ENCODE results near the gene PRKG1. TPM values are rescaled to one million over a fixed set of nuclear protein-coding genes. Genes with fewer than 3 reads are reported as not detected.

The PRKG1 gene
- total RNA-seq, 1 donor from 2014 or later: 1.2 TPM

DNA sequence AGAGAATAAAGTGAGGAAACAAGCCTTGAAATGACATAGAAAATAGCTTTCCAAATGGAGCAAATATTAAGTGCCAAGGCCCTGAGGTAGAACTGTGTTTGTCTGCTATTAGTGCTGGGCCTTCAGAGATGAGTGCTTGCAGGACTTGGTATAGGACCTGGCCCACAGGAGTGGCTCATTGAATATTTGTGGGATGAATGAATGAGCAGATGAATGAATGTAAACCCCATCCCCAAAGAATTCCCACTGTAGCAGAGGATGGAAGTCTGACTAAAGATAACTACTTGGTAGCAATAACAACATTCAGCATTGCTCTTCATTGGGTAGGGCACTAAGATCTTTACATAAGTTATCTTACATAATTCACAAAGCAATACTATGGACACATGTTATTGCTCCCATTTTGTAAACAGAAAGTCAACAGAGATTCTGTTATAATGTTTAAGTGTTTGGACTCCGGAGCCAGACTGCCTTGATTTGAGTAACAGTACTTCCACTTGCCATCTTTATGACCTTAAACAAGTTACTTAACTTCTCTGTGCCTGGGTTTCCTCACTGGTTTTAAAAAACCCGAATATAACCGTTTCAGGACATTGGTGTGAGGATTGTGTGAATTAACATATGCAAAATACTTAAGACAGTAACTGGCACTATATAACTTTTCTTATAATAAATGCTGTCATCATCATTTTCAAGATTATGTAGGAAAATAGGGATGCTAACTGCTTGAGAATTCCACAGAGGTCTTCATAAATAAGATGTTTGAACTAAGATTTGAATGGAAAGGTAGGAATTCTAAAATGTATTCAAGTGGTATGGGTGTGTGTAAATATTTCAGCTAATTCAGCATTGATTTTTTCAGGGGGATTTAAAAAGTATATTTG, 141.9 kb downstream of the PRKG1 start:
- ATAC-seq: no peak
- no peak for DNase-seq (ENCODE audit: low spot score)

DNA sequence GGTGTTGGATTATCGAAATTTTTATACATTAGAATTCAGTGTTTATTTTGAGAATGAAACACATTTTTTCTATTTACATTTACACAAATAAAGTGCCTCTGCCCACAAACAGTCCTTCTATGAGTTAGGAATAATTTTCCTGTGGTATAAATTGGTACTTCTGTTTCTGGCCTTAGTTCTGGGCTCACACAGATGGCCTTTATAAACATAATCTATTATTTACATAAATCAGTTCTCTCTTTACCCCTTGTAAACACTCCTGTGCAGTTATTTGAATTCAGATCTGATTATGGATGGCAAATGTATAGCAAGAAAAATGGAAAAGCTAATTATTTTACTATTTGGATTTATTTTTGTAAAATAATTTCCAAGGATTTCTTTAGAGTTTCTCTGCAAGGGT, 143.2 kb downstream of the PRKG1 start:
- DNase-seq (ENCODE audit: low spot score) (no peak), ATAC-seq (no peak)

DNA sequence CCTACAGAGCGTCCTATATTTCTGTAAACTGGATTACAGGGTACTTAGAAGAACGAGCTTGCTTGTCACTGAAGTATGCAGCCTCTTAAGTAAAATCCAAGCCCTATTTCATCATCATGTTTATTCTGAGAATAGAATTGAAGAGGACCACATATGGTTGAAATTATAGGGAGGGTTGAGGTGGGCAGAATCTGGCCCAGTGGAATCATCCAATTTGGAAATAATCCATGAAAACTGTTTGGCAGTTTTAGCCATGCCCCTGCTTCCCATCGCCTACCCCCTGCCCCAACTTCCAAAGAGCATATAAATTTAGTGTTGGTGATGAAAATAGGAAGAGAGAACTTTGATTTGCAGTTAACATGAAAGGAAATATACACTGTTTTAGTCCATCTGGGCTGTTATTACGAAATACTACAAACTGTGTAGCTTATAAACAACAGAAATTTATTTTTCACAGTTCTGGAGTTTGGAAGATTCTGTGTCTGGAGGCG, 150.4 kb downstream of the PRKG1 start:
- DNase-seq (ENCODE audit: low spot score) (no peak), ATAC-seq (no peak)

DNA sequence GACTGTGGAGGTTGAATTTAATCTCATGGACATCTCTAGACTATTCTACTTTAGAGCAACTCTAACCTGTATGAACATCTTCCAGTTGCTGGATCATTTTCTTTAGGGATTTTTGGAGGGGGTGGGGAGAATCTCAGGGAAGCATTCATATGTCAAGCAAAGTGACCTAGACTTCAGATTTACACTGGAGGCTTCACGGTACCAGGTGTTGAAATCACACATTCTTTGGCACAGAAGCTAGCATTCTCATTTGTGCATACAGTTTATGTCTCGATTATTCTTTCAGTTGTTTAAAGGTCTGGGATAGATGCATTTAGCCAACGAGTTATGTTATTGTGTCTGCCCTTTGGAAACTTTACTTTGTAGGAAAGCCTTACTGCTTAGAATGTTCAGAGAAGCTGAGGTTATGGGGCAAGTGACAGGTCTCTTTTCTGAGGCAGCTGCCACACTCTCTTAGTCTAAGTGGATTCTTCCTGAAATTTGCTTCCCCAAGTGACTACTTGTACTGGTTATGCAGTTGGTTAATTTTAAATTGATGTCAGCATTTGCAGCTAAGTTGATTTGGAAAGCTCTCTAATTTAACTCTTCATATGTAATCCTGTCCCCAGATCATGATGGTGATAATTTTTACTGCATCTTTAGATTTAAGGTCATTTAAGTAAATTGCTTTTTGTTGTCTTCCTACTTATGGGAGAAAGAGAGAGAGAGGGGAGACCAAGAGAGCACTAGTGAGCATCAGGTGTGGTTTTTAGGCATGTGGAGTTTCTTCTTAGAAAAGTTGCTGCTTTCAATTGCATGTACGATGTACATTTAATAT, 153.8 kb downstream of the PRKG1 start:
- no peak for ATAC-seq
- no peak for DNase-seq (ENCODE audit: low spot score)

DNA sequence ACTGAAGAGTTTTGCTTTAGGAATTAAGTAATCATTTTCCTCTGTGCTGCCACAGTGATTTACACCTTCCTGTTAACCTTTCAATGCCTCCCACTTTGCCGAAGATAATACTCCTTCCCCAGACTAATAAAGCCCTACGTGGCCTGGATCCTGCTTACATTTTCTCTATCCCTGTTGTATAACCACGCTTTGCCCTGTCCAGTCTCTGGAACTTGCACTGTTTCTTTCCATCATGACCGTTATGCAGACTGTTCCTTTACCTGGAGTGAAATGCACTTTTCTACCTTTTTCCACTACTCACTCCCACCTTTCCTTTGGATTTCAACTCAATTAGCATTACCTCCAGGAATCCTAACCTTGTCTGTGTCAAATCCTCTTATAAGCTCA, 154.4 kb downstream of the PRKG1 start:
- ATAC-seq (no peak), DNase-seq (ENCODE audit: low spot score) (no peak)

- ATAC-seq (no peak), DNase-seq (ENCODE audit: low spot score) (no peak)
These were observed 156.7 kb downstream of the PRKG1 start for GRCh38 chr10:51230887-51231585.

DNA sequence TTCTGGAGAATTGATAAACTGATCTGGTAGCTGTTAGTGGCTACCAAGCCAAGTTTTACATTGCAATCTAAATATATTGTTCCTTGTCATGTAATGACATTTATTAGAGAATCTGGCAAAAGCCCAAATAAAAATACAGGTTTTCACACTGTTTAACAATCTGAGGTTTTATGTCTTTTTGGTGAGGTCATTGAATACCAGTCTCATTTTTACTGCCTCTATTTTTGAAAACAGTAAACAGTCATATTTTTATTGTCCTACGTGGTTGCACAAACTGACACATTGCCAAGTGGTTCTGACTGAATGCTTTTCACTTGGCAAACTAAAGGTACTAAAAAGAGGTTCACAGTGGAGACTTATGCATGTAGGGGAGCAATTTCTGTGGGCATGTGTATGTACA, 157.5 kb downstream of the PRKG1 start:
- ATAC-seq (no peak), DNase-seq (ENCODE audit: low spot score) (no peak)

DNA sequence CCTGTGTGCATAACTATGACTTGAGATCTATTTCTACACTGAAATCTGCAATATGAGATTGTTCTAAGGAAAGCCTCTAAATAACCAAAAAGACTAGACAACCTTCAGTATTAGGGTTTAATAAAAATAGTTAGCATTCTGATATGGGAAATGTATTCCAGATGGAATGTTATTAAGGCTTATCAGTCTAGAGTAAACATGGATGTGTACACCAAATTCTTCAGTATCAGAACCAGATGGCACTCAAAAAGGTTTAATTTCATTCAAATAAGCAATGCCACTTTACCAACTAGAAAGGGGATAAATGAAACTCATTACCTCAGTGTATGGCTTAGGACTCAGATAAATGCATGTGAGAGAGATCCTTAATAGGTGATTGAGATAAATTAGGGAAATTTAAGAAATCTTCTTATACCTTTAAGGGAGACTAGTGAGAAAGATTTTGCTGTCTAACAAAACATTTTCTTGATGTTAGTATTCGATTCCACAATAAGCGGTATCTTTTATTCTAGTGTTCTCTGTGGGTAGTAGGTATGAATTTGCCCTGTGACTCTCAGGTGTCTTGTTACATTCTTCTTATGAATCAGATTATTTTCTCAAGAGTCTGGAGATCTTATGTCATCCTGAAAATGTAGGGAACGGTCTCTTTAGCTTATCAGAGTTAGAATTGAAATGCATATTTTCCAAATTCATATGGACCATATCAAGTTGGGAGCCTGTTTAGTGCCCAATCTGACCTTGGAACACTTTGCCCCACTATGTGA, 159.2 kb downstream of the PRKG1 start:
- DNase-seq (ENCODE audit: low spot score) (no peak), ATAC-seq (no peak)

DNA sequence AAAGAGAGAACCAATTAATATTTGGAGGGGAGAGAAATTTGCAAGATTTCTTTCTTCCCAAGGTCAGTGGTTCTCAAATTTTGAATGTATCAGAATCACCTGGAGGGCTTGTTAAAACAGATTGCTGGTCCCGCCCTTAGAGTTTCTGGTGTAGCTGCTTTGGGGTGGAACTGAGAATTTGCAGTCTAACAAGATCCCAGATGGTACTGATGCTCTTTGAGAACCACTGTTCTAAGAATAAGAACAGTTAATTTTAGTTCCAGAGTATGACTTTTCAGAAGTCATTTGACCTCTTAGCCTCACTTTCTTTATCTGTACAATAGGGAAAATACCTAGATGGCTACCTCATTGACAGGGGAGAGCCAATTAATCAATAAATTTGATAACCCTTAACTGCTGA, 161.6 kb downstream of the PRKG1 start:
- DNase-seq (ENCODE audit: low spot score) (no peak), ATAC-seq (no peak)

DNA sequence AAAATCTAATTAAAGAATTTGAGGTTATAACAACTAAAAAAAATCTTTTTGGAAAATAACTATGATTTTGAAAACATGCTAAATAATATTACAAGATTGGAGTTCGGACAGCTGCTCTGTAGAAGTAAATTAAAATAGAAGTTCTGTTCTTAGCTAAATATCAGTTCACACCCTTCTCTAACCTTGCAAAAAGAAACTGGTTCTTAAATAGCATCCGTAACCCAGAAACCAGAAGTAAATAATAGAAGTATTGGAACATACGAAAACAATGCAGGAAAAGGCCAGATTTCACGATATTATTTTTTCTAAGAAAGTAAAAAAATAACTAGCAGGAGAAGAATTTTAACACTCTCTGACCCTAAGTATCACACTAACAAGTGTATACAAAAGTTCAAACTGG, 164.7 kb downstream of the PRKG1 start:
- ATAC-seq (no peak), DNase-seq (ENCODE audit: low spot score) (no peak)

- no peak for ATAC-seq
These were observed 167.2 kb downstream of the PRKG1 start for GRCh38 chr10:51241461-51241860.

GRCh38 chr10:51242393-51242792, 168.1 kb downstream of the PRKG1 start:
- ATAC-seq: no peak
- DNase-seq (ENCODE audit: low spot score): no peak

More at GRCh38 chr10:51241461-51241860, 167.2 kb downstream of the PRKG1 start:
- DNase-seq (ENCODE audit: low spot score): no peak

GRCh38 chr10:51244309-51244708, 170.0 kb downstream of the PRKG1 start:
- ATAC-seq: no peak
- DNase-seq (ENCODE audit: low spot score): no peak

DNA sequence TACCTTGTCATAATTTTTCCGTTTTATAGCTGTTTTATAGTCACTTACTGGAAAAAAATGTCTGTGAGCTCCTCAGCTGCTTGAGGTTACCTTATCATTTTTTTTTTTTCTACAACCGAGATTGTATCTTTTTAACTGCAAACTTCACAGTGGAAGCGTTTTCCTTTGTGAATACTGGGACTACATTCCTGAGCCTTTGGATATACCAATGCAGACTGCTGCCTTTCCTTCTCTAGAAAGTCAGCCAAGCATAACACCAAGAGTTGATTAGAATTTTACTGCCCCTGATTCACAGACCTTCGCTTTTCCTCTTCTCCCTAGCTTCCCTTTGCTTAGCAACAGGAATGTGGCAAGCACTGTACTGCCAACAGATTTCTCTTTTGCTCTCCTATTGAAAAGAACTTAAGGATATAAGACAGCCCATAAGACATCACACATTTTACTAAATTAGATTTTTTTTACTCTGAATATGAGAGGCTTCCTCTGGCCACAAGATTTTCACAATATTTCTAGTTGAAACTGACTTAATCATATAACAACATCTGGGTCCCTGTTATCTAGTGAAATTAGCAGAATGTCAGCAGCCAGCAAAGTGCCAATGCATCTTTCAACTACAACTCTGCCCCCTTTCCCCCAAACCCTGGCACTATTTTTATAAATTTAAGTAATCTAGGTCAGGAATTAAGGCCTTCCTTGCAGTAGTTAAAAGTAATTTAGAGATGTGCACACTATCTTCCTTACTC, 170.6 kb downstream of the PRKG1 start:
- no peak for DNase-seq (ENCODE audit: low spot score)
- ATAC-seq: no peak

- ATAC-seq: no peak
- no peak for DNase-seq (ENCODE audit: low spot score)
These were observed 171.9 kb downstream of the PRKG1 start for GRCh38 chr10:51246156-51246555.

DNA sequence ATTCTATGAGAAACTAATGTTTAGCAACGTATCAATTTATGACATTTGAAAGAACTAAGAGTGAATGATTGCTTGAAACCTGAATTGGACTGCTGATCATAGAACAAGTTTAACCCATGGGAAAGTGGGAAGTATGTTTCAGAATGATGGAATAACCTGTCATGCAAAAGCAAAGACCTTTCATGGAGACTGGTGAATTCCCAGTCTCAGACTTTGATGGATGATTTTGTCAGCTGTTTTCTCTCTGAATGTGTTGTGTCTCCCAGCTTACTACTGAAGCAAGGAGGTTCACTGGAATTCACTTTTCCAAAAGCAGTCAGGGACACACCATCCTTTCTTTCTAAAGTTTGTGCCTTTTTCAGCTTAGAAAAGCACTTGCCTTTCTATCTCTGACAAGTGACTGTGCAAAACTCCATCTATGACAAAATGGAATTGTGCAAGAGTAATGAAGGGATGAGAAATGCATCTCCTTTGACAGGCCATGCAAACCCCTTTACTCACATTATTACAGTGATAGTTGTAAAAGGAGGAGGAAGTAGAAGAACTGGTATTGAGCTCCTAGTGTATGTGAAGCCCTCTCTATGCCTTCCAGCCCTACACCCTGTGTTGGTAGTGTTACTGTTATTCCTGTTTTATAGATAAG, 176.1 kb downstream of the PRKG1 start:
- no peak for DNase-seq (ENCODE audit: low spot score)
- ATAC-seq: no peak

GRCh38 chr10:51251110-51251509, 176.8 kb downstream of the PRKG1 start:
- no peak for DNase-seq (ENCODE audit: low spot score)
- ATAC-seq: no peak

- no peak for ATAC-seq
- DNase-seq (ENCODE audit: low spot score): no peak
These were observed 181.1 kb downstream of the PRKG1 start for GRCh38 chr10:51255381-51255780.

- DNase-seq (ENCODE audit: low spot score): no peak
- ATAC-seq: no peak
These were observed 183.4 kb downstream of the PRKG1 start for GRCh38 chr10:51257511-51258248.

Data from left lobe of liver (tissue), 2 donors.